ENCODE measurements around the gene SEC14L6.
"Not testable (repeated sequence)": the region's sequence is repeated elsewhere in the genome, so short reads cannot be mapped to it uniquely, and the experiment has no call there.

Gene SEC14L6

GRCh38 chr22:30574095-30574981, 27.8 kb upstream of the SEC14L6 start, which contains the start of gene GAL3ST1:
TSS of gene GAL3ST1 (minus strand) at chr22:30574665. CDS start at chr22:30557392, 17,273 bp downstream.
- DNase-seq (ENCODE audit: insufficient read length, low spot score): no peak
- no peak for TF ChIP-seq POLR2A (IDR thresholded peaks at IDR 0.05; ENCODE audit: low read depth, low read length)

GRCh38 chr22:30573594-30574094, 27.1 kb upstream of the SEC14L6 start:
- no peak for TF ChIP-seq POLR2A (IDR thresholded peaks at IDR 0.05; ENCODE audit: low read depth, low read length)
- DNase-seq (ENCODE audit: insufficient read length, low spot score) (no peak), FAIRE-seq (no peak)

More at GRCh38 chr22:30574095-30574981, 27.8 kb upstream of the SEC14L6 start, which contains the start of gene GAL3ST1:
- no peak for FAIRE-seq

- TF ChIP-seq POLR2A (IDR thresholded peaks at IDR 0.05; ENCODE audit: low read depth, low read length): no peak
- no peak for DNase-seq (ENCODE audit: insufficient read length, low spot score)
- no peak for FAIRE-seq
These were observed 26.5 kb upstream of the SEC14L6 start for GRCh38 chr22:30572840-30573593.

DNA sequence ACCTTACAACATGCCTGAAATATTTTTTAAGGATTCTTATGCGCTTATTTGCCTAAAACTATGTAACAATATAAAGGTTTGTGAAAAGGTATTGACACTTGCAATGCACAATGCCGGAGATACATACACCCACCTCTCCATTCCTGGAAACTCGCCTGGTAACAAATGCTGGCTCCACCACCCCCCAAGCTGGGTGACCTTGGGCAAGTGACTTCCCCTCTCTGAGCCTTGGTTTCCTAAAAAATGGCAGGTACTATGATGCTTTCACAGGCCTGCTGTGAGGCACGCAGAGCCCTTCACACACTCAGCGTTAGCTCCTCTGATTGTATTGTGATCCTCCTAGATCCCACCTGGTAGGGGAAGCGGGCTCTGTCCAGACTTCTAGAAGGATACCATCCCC, 25.7 kb upstream of the SEC14L6 start:
- FAIRE-seq: no peak
- TF ChIP-seq POLR2A (IDR thresholded peaks at IDR 0.05; ENCODE audit: low read depth, low read length): no peak

GRCh38 chr22:30569674-30570202, 23.2 kb upstream of the SEC14L6 start:
- no peak for DNase-seq (ENCODE audit: insufficient read length, low spot score)
- no peak for FAIRE-seq
- TF ChIP-seq POLR2A (IDR thresholded peaks at IDR 0.05; ENCODE audit: low read depth, low read length): no peak

More for the DNA sequence above, 25.7 kb upstream of the SEC14L6 start:
- DNase-seq (ENCODE audit: insufficient read length, low spot score): no peak

GRCh38 chr22:30568137-30568805, 21.7 kb upstream of the SEC14L6 start:
- TF ChIP-seq POLR2A (IDR thresholded peaks at IDR 0.05; ENCODE audit: low read depth, low read length): no peak
- FAIRE-seq: no peak
- DNase-seq (ENCODE audit: insufficient read length, low spot score): no peak

GRCh38 chr22:30567277-30567676, 20.7 kb upstream of the SEC14L6 start:
- DNase-seq (ENCODE audit: insufficient read length, low spot score); FAIRE-seq: not testable (repeated sequence)

DNA sequence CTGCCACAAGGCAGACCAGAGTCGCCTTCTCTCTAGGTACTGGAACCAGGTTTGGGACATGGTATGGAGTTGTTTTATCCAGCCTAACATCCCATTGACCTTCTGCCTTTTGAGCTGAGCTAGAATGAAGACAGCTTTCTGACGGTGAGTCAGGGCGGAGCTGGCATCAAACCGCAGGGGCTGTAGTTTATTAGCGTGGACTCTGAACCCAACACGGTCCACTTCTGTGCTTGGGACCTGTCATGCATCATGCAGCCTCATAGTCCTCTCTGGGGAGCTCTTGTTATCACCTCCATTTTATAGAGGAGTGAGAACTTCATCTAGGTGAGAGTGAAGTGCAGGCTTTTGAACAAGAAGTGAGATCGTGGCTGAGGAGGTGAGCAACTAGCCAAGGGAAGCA, 19.6 kb upstream of the SEC14L6 start:
- DNase-seq (ENCODE audit: insufficient read length, low spot score): no peak
- FAIRE-seq: no peak
- TF ChIP-seq POLR2A (IDR thresholded peaks at IDR 0.05; ENCODE audit: low read depth, low read length): no peak

- DNase-seq (ENCODE audit: insufficient read length, low spot score): no peak
- no peak for TF ChIP-seq POLR2A (IDR thresholded peaks at IDR 0.05; ENCODE audit: low read depth, low read length)
- no peak for FAIRE-seq
These were observed 18.8 kb upstream of the SEC14L6 start for GRCh38 chr22:30565341-30565740.

- no peak for DNase-seq (ENCODE audit: insufficient read length, low spot score)
- FAIRE-seq: no peak
- TF ChIP-seq POLR2A (IDR thresholded peaks at IDR 0.05; ENCODE audit: low read depth, low read length): no peak
These were observed 18.2 kb upstream of the SEC14L6 start for GRCh38 chr22:30564761-30565119.

DNA sequence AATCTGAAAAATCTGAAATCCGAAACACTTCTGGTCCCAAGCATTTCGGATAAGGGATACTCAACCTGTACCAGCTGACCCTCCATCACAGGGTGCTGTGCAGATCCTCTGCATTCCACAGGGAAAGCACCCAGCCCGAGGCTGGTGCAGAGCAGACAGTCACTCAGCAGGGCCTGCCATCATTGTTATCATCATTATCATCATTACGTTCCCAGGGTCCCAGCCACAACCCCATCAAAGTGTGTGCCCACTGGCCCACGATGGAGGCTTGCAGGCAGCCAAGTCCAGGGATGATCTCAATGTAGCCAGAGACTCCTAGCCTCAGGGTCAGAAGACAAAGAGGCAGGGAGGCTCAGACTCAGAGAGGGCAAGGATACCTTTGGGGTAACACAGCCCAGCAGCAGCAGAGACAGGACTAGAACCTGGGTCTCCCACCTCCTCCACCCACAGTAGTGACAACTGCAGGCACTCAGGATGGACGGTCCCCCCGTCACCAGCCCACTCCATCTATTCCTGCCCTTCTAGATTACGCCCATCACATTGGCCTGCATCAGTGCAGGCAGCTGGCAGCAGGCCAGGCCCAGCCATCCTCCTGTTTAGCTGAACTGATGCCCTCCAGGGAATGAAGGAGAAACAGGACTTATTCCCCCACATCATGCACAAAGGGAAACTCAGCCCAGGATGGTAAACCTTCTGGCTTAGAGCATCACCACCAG, 17.7 kb upstream of the SEC14L6 start:
- DNase-seq (ENCODE audit: insufficient read length, low spot score): no peak
- no peak for TF ChIP-seq POLR2A (IDR thresholded peaks at IDR 0.05; ENCODE audit: low read depth, low read length)
- FAIRE-seq: no peak

GRCh38 chr22:30562366-30562765, 15.8 kb upstream of the SEC14L6 start:
- FAIRE-seq: peak; percentile 45
- peak; percentile 47 for DNase-seq (ENCODE audit: insufficient read length, low spot score)
- no peak for TF ChIP-seq POLR2A (IDR thresholded peaks at IDR 0.05; ENCODE audit: low read depth, low read length)

Measured in H54 (cell line).